Panc1 (cell line): ENCODE data around the gene SNX13. TPM values are rescaled to one million over a fixed set of nuclear protein-coding genes. Genes with fewer than 3 reads are reported as not detected.

Source experiments
- ATAC-seq: fragments of 200-7000 bp; cut with Tn5 transposase; 2 replicates; pipeline ENCODE4 v1.9.1; 2020; ENCODE audit warnings: mild to moderate bottlenecking, moderate library complexity
- BruUV-seq: library from RNA; stranded (reverse); fragments of 400-500 nt; replicated peaks from 2 replicates; lab custom pipeline; 2021; lab: Mats Ljungman, UMichigan
- CTCF ChIA-PET: fragments of 300-600 bp; sonication (Branson Sonifier 250); formaldehyde crosslinking; loops from one replicate; lab custom pipeline; 2022; ENCODE audit warnings: antibody characterized with exemption; lab: Charles Lee
- POLR2A ChIA-PET: fragments of 300-600 bp; sonication (Branson Sonifier 250); formaldehyde crosslinking; loops from one replicate; lab custom pipeline; 2022; ENCODE audit warnings: antibody characterized with exemption; lab: Charles Lee
- DNase-seq: peaks from one replicate; pipeline ENCODE4 v3.0.0-alpha.2; 2010; ENCODE audit warnings: low read depth, low spot score
- H3K27ac ChIP-seq: 2 replicates; pipeline ENCODE4 v1.5.1; 2011; ENCODE audit warnings: mild to moderate bottlenecking, low read length, inconsistent platforms
- H3K27me3 ChIP-seq: fragments of 200-500 bp; sonication (Bioruptor generic); 2 replicates; pipeline ENCODE4 v1.6.0; 2014; ENCODE audit warnings: low read length, inconsistent platforms; ENCODE audit not compliant: control insufficient read depth, insufficient read depth
- H3K36me3 ChIP-seq: fragments of 200-500 bp; sonication (Bioruptor generic); 2 replicates; pipeline ENCODE4 v1.5.1; 2014; ENCODE audit warnings: inconsistent platforms, mild to moderate bottlenecking, low read length, moderate library complexity; ENCODE audit not compliant: control insufficient read depth, insufficient read depth
- H3K4me1 ChIP-seq: 2 replicates; pipeline ENCODE4 v1.5.1; 2011; ENCODE audit warnings: inconsistent platforms, mild to moderate bottlenecking, low read length, moderate library complexity; ENCODE audit not compliant: control insufficient read depth, insufficient read depth
- H3K4me3 ChIP-seq, 2 experiments: 2 replicates each; pipeline ENCODE4 v1.5.1; 2011 to 2012; ENCODE audit warnings: low read depth in 2 of 2, low read length in 2 of 2, mild to moderate bottlenecking in 2 of 2, inconsistent platforms in 1 of 2, moderate library complexity in 1 of 2
- H3K9me3 ChIP-seq: fragments of 200-500 bp; sonication (Bioruptor generic); 2 replicates; pipeline ENCODE4 v1.5.1; 2014; ENCODE audit warnings: low read depth, mild to moderate bottlenecking, inconsistent platforms, low read length, moderate library complexity; ENCODE audit not compliant: control insufficient read depth, insufficient read depth
- CTCF ChIP-seq: fragments of 450-650 bp; IDR thresholded peaks from 2 replicates; pipeline ENCODE4 v1.5.1; 2017; ENCODE audit warnings: mild to moderate bottlenecking
- POLR2AphosphoS5 ChIP-seq: IDR thresholded peaks from 2 replicates; pipeline ENCODE4 v1.6.1; 2012; ENCODE audit warnings: mild to moderate bottlenecking, low read depth, low read length, moderate library complexity
- REST ChIP-seq, 2 experiments: IDR thresholded peaks; 2 replicates each; pipeline ENCODE4 v1.6.1; 2011 to 2012; ENCODE audit warnings: low read depth in 2 of 2, control low read depth in 1 of 2, low read length in 1 of 2, mild to moderate bottlenecking in 1 of 2, moderate library complexity in 1 of 2; ENCODE audit not compliant: insufficient read depth in 1 of 2
- SIN3A ChIP-seq: IDR thresholded peaks from 2 replicates; pipeline ENCODE4 v1.6.1; 2012; ENCODE audit warnings: low read depth, mild to moderate bottlenecking, low read length, moderate library complexity, borderline replicate concordance; ENCODE audit not compliant: insufficient read depth
- TCF7L2 ChIP-seq: IDR thresholded peaks from 2 replicates; pipeline ENCODE4 v1.6.1; 2011; ENCODE audit warnings: mild to moderate bottlenecking, low read depth, low read length, inconsistent platforms
- in situ Hi-C: cut with HindIII; loops from 2 replicates; pipeline ENCODE4 v1.10.0; 2016; ENCODE audit warnings: low sequenced_read_pairs, low pct_unique_long_range_greater_than_20kb
- intact Hi-C: fragments of 100-400 bp; cut with micrococcal nuclease; formaldehyde crosslinking; loops from one replicate; pipeline ENCODE4 v1.10.0; 2022; ENCODE audit not compliant: unreplicated experiment
- total RNA-seq: library from RNA; stranded (reverse); gene quantifications from one replicate; pipeline ENCODE4 v1.2.1, GENCODE V29; 2021; ENCODE audit not compliant: unreplicated experiment

SNX13 gene
- total RNA-seq, 1 experiment from 2014 or later, result 53.3 TPM

- Histone ChIP-seq H3K27ac (no peak overlapping the region), H3K36me3 (peaks cover 7% of the 10 kb centered on the region), H3K9me3 (no peaks in the 10 kb centered on the region), H3K4me1 (no peaks in the 10 kb centered on the region), H3K4me3 (no peak overlapping the region), H3K27me3 (no peaks in the 10 kb centered on the region)
- DNase-seq (no peak), ATAC-seq (no peak)
- intact Hi-C loops (no loop called here), in situ Hi-C loops (no loop called here)
- ChIA-PET CTCF (no interaction called here), POLR2A (no interaction called here)
- BruUV-seq, result no TSS peak
- TF ChIP-seq POLR2AphosphoS5, result no peak
- no peak for TF ChIP-seq REST (IDR thresholded peaks at IDR 0.05; ENCODE audit: insufficient read depth in 1 of 2, low read depth in 2 of 2, low read length in 1 of 2)
- TF ChIP-seq TCF7L2, result no peak
- TF ChIP-seq SIN3A, result no peak
- TF ChIP-seq CTCF, result no peak
These were observed 61.7 kb downstream of the SNX13 start for GRCh38 chr7:17878627-17879026.

- H3K4me1 ChIP-seq, result no peaks in the 10 kb centered on the region
- in situ Hi-C loops, result no loop called here
- ATAC-seq, result no peak
- POLR2A ChIA-PET, result no interaction called here
- DNase-seq, result no peak
- intact Hi-C loops, result no loop called here
- no peak for TF ChIP-seq POLR2AphosphoS5
- no peak for TF ChIP-seq CTCF
- no peak for TF ChIP-seq REST (IDR thresholded peaks at IDR 0.05; ENCODE audit: insufficient read depth in 1 of 2, low read depth in 2 of 2, low read length in 1 of 2)
- BruUV-seq, result no TSS peak
- H3K9me3 ChIP-seq, result no peaks in the 10 kb centered on the region
- H3K36me3 ChIP-seq, result peaks cover 12% of the 10 kb centered on the region
- no peak overlapping the region for H3K27ac ChIP-seq
- H3K27me3 ChIP-seq, result no peaks in the 10 kb centered on the region
- H3K4me3 ChIP-seq, result no peak overlapping the region
- CTCF ChIA-PET, result no interaction called here
These were observed 68.3 kb downstream of the SNX13 start for GRCh38 chr7:17871815-17872533.
